Activated CD4-positive, alpha-beta T cell treated with anti-CD3 and anti-CD28 coated beads, Interleukin-2, amount 50 U/mL, for 4 hours (primary cell): Measurements from ENCODE around the gene CALR.
"Not testable (repeated sequence)": the region's sequence is repeated elsewhere in the genome, so short reads cannot be mapped to it uniquely, and the experiment has no call there.

Source experiments
- DNase-seq, 2 experiments: peaks; one replicate each; pipeline ENCODE4 v3.0.0-alpha.2; 2020

The CALR gene

DNA sequence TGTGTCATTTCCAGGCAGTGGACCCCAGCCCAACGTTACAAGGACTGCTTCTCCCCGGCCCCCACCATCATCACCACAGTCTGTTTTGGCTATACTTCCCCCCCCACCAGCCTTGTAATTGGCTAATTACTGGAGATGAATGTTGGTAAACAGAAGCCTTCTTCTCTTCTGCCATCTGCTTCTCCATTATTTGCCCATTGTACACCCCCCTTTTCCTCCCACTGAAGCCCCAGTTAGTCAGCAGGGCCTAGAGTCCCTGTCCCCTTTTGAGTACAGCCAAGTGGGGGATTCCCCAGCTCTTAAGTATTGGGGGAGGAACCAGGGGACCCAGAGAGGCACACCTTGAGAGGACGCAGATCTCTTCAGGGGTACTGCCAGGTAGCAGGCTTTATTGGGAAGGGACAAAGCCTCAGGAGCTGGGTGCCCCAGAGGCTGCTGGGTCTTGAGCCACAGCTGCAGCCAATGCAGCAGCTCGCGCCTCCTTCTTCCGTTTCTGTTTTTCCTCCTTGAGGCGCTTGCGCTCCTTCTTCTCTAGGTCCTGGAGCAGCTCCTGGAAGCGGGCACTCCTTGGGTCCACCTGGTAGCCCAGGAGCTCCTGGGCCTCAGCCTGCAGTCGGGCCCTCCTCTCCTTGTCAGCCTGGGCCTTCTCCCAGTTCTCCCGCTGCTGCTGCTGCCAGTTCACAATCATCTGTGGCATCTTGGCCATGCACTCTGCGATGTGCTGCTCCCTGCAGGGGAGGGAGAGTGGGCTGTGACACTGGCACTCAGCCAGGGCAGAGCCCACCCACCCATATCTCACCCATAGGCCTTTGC is 15.6 kb downstream of the CALR start:
- DNase-seq: no peak

DNA sequence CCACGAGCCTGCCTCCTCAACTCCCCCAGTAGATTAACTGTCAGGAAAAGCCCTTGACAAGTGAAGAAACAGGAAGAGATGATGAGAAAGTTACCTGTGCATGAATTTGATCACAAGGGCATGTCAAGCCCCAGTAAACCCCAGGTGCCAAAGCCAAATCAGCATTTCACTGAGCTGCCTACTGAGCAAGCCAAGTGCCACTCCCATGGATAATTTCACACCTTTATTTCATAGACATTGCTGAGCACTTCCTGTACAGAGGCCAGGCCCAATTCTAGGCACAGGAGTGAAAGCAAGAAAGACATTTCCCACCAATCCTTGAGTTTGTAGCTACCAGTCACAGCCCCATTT is 16.2 kb downstream of the CALR start:
- DNase-seq: no peak

DNA sequence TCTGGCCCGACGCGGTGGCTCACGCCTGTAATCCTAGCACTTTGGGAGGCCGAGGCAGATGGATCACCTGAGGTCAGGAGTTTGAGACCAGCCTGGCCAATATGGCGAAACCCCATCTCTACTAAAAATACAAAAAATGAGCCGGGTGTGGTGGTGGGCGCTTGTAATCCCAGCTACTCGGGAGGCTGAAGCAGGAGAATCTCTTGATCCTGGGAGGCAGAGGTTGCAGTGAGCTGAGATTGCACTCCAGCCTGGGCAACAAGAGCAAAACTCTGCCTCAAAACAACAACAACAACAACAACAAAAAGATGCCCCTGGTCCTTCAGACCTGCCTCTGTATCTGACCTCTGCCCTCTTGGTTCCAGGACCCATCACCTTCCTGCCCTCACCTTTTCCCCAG is 17.2 kb downstream of the CALR start:
- DNase-seq: not testable (repeated sequence)

DNA sequence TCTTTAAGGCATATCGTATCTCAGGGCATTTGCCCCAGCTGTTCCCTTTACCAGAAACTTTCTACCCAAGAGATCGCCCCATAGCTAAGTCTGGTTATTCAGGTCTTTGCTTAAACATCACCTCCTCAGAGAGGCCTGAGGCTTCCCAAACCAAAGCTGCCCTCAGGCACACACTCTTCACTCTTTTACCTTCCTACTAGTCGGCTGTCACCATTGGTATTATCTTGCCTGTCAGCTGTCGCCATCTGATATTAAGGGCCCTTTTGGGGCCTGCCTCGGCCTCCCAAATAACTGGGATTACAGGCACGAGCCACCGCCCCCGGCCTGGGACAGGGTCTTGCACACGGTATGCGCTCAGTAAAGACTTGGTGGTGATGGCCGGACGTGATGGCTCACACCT is 17.6 kb downstream of the CALR start:
- DNase-seq: no peak

DNA sequence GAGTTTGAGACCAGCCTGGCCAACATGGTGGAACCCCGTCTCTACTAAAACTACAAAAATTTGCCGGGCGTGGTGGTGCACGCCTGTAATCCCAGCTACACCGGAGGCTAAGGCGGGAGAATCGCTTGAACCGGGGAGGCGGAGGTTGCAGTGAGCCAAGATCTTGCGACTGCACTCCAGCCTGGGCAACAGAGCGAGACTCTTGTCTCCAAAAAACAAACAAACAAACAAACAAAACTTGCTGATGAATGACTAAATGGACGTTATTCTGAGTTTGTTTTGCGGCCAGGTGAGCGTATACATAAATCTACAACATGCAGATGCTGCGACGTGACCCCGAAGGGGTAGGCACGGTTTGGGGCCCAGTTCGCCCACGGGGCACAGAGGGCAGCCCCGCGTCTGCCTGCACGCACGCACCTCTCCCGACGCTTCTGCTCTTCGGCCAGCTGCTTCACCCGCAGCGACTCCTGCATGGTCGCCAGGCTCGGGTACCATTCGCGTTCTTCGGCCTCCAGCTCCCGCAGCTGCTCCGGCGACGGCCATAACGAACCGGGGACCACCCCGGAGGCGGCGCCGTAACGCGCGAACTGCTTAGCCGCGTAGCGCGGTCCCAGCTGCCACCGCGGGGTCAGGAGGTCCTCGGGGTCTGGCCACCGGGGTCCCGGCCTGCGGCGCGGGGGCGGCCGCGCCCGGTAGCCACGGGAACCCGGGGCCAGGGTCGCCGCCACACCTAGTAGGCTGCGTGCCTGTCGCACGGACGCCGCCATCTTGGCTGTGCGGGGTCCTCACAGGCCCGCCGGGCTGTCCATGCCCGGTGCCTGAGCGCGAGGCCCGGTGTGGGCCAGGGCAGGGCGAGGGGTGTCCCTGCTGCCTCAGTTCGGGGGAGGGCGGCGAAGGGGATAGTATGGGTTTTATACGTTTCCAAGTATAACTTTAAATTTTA is 18.3 kb downstream of the CALR start, which contains the start of gene GADD45GIP1:
Gene GADD45GIP1, minus strand, starts transcription at position 778 of the 943 bp plus-strand sequence. Its CDS starts 11 bp downstream, at position 767.
- DNase-seq: peak; percentile 79 to 80

DNA sequence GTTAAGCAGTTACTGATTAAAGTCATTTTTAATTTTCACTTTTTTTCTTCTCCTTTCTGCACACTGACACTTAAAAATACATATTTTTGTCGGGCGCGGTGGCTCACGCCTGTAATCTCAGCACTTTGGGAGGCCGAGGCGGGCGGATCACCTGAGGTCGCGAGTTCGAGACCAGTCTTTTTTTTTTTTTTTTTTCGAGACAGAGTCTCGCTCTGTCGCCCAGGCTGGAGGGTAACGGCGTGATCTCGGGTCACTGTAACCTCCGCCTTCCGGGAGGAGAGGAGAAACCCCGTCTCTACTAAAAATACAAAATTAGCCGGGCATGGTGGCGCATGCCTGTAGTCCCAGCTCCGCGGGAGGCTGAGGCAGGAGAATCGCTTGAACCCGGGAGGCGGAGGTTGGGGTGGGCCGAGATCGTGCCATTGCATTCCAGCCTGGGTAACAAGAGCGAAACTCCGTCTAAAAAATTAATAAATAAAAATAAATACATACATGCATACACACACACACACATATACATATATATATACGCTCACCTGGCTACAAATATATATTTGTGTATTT is 19.1 kb downstream of the CALR start:
- not testable (repeated sequence) for DNase-seq

DNA sequence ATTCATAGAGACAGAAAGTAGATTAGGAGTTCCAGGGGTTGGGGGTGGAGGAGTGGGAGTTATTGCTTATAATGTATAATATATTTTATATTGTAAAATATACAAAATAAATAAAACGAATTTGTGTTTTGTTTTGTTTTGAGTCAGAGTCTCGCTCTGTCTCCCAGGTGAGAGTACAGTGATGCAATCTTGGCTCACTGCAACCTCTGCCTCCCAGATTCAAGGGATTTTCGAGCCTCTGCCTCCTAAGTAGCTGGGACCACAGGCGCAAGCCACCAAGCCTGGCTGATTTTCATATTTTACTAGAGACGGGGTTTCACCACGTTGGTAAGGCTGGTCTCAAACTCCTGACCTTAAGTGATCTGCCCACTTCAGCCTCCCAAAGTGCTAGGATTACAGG is 21.1 kb downstream of the CALR start:
- DNase-seq: no peak

DNA sequence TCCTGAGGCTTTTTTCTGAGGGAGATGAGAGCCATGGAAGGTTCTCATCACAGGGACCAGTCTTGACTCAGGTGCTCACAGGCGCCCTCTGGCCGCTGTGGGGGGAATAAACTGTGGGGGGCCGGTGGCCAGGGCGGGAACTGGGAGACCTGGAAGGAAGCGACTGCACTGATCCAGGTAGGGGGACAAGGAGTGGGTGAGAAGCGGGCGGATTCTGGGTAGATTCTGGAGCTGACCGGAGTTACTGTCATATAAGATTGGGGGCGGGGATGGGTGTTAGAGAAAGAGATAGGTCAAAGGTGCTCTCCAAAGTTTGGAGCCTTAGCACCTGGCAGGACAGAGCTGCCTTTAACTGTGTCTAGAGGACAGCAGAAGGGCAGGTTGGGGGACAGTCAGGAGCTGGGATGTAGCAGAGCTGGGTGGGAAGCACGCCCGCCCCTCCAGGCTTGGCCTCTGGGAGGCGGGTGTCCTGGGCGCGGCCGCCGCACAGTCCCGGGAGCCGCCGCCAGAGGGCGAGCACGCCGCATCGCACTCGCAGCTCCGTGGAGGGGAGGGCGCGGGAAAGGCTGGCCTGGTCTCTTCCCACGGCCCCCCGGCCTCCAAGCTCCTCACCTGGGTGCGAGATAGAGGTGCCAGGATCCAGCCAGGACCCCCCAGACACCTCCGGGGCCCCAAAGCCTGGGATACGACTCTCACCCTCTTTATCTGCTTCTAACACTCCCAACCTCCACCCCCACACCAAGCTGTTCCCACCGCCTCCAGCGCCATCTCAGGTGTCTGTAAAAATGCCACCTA is 26.8 kb downstream of the CALR start:
- DNase-seq: peak; percentile 77 to 80

DNA sequence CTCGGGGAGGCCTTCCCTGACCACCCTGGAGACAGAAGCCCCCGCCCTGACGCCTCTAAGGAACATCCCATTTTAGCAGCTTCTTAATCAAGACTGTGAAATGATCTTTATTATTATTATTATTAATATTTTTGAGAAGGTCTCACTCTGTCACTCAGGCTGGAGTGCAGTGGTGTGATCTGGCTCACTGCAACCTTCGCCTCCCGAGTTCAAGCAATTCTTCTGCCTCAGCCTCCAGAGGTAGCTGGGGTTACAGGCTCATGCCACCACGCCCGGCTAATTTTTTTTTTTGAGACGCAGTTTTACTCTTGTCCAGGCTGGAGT is 27.4 kb downstream of the CALR start:
- DNase-seq: no peak

DNA sequence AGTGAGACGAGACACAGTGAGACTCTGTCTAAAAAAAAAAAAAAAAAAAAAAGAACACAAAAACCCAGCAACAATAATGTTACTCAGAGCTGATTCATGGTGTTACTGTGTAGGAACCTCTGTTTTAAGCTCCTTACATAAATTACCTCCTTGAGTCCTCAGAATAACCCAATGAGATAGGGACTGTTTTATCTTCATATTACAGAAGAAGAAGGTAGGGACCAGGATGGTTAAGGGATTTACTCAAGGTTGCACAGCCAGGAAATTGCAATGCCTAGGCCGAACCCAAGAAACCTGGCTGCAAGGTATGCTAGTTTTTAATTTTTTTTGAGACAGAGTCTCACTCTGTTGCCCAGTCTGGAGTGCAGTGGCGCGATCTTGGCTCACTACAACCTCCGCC is 29.5 kb downstream of the CALR start:
- DNase-seq: no peak

DNA sequence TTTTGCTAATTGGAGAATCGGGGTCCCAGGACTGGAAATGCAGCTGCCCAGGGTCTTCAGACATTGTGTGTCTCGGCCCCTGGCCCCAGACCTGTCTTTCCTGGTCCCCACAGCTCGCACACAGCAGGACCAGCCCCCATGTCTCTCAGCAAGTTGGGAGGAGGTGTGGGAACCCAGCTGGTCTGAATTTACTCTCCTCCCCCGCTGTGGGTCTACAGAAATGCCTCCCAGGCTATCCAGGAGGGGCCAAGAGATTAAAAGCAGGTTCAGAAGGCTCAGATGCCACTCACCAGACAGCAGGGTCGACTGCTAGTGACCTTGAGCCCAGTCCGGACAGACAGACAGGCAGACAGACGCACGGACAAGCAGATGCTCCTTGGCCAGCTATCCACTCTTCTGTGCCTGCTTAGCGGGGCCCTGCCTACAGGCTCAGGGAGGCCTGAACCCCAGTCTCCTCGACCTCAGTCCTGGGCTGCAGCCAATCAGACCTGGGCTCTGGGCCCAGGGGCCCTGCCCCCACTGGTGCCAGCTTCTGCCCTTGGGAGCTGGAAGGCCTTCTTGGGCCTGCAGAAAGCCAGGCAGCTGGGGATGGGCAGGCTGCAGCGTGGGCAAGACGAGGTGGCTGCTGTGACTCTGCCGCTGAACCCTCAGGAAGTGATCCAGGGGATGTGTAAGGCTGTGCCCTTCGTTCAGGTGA is 31.0 kb downstream of the CALR start, which contains the start of gene DAND5:
Gene DAND5, plus strand, starts transcription at position 285 of the 697 bp plus-strand sequence. Its CDS starts 85 bp downstream, at position 370.
- DNase-seq: no peak

DNA sequence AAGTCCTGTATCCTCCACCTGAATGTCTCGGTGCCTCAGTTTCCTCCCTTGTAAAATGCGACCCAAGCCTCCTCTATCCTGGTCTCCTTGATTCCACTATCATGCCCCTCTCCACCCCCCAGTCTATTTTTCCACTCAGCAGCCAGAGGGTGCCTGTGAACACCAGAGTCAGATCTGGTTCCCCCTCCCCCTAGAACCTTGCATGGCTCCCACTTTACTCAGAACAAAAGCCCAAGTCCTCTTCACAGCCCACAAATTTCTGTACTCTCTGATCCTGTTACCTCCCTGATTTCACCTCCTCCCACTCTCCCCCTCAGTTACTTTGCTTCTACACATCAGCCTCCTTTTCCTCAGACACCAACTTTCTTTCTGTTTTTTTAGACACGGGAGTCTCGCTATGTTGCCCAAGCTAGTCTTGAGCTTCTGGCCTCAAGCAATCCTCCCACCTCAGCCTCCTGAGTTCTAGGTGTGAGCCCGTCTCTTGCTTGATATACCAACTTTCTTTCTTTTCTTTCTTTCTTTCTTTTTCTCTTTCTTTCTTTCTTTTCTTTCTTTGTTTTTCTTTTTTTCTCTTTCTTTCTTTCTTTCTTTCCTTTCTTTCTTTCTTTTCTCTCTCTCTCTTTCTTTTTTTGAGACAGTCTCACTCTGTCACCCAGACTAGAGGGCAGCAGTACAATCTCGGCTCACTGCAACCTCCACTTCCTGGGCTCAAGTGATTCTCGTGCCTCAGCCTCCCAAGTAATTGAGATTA is 31.8 kb downstream of the CALR start:
- no peak for DNase-seq

DNA sequence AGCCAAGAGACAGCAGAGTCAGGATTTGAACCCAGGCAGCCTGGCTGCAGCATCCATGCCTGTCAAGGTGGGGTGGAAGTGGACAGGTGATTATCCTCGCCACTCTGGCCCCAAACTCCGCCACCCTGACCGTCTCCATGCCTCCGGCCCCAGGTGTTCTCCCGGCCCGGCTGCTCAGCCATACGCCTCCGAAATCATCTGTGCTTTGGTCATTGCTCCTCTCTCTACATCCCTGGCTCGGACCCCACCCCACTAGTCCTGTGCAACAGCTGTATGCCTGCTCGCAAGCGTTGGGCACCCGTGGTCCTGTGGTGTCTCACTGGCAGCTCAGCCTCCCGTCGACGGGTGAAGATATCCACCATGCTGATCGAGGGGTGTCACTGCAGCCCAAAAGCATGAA is 34.8 kb downstream of the CALR start:
- no peak for DNase-seq

DNA sequence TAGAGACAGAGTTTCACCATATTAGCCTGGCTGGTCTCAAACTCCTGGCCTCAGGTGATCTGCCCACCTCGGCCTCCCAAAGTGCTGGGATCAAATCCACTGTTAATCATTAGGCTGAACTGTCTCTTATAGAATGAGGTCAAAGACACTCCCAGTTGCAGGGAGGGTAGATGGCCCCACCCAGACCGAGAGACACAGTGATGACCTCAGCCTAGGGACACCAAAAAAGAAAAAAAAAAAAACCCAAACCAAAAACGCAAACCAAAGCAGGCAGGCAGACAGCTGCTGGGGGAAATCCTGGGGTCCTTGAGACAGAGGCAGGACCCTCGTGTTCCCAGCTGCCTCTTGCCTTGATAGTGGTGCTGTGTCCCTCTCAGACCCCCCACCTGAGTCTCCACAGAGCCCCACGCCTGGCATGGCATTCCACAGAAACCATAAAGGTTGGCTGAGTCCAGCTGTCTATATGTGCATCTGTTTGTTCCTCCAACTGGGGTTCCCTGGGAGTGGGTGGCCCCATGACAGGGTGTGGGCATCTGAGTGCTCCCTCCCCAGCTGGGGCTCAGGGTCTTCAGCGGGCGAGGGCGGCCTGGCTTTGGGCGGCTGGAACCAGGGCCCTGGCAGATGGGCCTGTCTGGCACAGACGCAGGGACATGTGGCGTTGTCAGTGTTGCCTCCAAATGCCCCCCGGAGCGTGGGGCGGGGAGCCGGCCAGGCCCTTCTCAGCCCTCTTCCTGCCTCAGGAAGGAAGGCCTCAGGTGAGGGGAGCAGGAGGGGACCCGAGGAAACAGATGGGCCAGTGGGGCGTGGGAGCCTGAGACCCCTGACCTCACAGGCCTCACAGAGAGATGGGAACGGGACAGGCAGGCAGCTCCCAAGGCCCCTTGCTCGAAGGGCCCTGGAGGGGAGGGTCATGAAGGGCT is 36.2 kb downstream of the CALR start:
- no peak for DNase-seq

DNA sequence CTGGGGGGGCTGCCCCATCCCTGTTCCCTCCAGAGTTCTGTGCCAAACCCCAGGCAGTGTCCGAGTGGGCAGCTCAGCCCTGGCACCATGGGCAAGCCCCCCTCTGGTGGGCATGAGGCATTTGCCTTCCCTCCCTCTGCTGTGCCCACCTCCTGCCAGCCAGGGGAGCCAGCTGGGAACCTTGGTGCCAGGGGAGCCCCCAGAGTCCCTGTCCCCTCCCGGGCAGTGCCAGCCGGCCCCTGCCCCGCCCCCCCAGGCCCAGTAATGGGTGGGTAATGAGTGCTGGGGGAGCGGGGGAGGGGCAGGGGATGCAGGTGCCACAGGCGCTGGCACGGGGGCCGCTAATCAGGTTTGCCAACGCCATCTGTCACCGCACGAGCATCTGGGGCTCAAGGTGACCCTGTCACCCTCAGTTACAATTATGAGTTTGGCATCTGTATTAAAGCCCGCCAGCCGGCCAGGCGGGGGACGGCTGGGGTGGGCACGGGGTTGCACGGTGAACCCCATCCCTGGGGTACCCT is 36.9 kb downstream of the CALR start:
- no peak for DNase-seq

DNA sequence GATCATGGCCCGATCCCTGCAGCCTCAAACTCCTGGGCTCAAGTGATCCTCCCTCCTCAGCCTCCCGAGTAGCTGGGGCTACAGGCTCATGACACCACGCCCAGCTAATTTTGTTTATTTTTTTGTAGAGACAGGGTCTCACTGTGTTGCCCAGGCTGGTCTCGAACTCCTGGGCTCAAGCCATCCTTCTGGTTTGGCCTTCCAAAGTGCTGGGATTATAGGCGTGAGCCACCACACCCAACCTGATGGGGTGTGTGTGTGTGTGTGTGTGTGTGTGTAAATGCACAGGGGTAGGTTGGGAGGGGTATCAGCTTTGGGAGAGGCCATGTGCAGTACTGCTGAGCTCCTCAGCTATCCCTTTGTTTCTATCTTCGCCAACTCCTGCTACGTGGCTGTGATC is 37.7 kb downstream of the CALR start:
- not testable (repeated sequence) for DNase-seq

DNA sequence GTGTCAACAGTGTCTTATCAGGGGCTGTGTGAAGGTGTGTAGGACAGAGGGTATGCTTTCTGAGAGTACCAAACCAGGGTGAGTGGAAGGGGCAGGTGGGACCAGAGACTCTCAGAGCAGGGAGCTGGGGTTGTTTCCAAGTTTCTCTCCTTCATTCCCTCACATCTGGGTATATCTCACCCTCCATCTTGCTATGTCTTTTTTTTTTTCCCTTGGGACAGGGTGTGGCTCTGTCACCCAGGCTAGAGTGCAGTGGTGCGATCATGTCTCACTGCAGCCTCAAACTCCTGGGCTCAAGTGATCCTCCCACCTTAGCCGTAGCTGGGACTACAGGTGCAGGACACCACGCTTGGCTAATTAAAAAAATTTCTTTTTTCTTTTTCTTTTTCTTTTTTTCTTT is 41.6 kb downstream of the CALR start:
- no peak for DNase-seq

DNA sequence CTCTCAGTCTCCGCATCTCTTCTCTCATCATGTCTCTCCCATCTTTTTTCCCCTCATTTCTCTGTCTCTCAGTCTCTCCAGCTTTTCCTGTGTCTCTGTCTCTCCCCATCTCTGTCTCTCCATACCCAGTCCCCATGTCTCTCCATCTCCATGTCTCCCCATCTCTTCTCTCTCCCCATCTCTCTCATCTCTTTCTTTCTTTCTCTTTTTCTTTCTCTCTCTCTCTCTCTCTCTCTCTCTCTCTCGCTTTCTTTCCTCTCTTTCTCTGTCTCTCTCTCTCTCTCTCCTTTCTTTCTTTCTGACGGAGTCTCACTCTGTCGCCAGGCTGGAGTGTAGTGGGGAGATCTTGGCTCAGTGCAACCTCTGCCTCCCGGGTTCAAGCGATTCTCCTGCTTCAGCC is 44.2 kb downstream of the CALR start:
- DNase-seq: no peak

DNA sequence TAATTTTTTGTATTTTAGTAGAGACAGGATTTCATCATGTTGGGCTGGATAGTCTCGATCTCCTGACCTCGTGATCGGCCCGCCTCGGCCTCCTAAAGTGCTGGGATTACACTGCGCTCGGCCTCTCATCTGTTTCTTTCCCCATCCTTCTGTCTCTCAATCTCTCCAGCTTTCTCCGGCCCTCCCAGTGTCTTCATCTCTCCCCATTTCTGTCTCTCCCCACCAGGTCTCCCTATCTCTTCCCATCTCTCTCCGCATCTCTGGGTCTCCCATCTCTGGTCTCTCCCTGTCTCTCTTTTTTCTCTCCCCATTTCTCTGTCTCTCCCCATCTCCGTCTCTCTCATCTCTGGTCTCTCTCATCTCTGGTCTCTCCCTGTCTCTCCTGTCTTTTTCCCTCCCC is 44.7 kb downstream of the CALR start:
- no peak for DNase-seq
